ENCODE data around the gene PNKP.

PNKP gene

DNA sequence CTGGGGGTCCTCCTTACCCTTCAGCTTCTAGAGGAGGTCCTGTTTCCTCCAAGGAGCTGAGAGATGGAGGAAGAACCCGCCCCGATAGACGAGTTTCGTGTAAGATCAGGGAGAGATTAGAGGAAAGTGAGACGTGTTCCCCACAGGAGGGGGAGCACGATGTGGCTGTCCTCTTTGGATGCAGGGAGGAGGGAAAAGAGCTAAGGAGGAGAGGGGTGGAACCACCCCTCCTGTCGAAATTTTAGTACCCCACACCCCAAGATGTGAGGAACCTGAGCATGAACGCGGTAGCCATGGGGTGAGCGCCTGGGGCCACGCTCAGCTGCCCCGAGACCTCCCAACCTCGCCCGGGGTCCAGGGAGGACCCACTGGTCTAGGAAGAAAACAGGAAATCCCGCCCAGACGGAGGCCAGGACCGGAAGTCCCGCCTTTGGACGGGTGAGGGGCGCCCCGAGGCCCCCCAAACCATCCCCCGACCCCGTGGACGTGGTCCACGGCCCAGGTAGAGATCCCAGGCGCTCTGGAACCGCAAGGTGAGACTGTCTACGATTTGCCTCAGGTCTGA lies 8.6 kb upstream of the PNKP start (continued):
- TF ChIP-seq ZNF24 (tag by site-specific recombination; IDR thresholded peaks at IDR 0.05) (no peak), GLI4 (tag by site-specific recombination; IDR thresholded peaks at IDR 0.05) (no peak), ZNF121 (tag by site-specific recombination; IDR thresholded peaks at IDR 0.05) (no peak), SP7 (tag by site-specific recombination; IDR thresholded peaks at IDR 0.05) (no peak), RBAK (tag by site-specific recombination; IDR thresholded peaks at IDR 0.05) (0 out of 2 replicates have a peak, but pooled peaks have one; percentile 9), ZNF677 (tag by site-specific recombination; IDR thresholded peaks at IDR 0.05) (no peak), ZNF623 (tag by site-specific recombination; IDR thresholded peaks at IDR 0.05) (no peak), KLF9 (tag by site-specific recombination; IDR thresholded peaks at IDR 0.05; ENCODE audit: low read depth) (no peak), GLIS2 (tag by site-specific recombination; IDR thresholded peaks at IDR 0.05) (peak; percentile 75), SP2 (tag by site-specific recombination; IDR thresholded peaks at IDR 0.05) (no peak), ZNF558 (tag by site-specific recombination; IDR thresholded peaks at IDR 0.05) (no peak), ZNF2 (tag by site-specific recombination; IDR thresholded peaks at IDR 0.05) (no peak), ZFP41 (tag by site-specific recombination; IDR thresholded peaks at IDR 0.05; ENCODE audit: borderline replicate concordance) (no peak), ZNF768 (tag by site-specific recombination; IDR thresholded peaks at IDR 0.05) (no peak), KLF10 (tag by site-specific recombination; IDR thresholded peaks at IDR 0.05) (no peak), ZFP3 (tag by site-specific recombination; IDR thresholded peaks at IDR 0.05; ENCODE audit: low read depth) (no peak), ZNF202 (tag by site-specific recombination; IDR thresholded peaks at IDR 0.05; ENCODE audit: borderline replicate concordance) (no peak), ZNF561 (tag by site-specific recombination; IDR thresholded peaks at IDR 0.05; ENCODE audit: borderline replicate concordance) (peak; percentile 36; the same call in 1 of the 2 replicates), ZNF366 (tag by site-specific recombination; conservative IDR thresholded peaks at IDR 0.05) (peak; percentile 53; the same call in 1 of the 2 replicates), ZNF302 (tag by site-specific recombination; IDR thresholded peaks at IDR 0.05; ENCODE audit: low read depth) (no peak), TCF7L2 (IDR thresholded peaks at IDR 0.05; ENCODE audit: borderline replicate concordance, low read depth, low read length) (no peak), ZXDB (tag by site-specific recombination; IDR thresholded peaks at IDR 0.05) (no peak), ZNF341 (tag by site-specific recombination; IDR thresholded peaks at IDR 0.05; ENCODE audit: low read depth) (no peak), IKZF3 (tag by site-specific recombination; IDR thresholded peaks at IDR 0.05) (peak; percentile 7; the same call in 1 of the 2 replicates)
- TF ChIP-seq, protein P1, sequence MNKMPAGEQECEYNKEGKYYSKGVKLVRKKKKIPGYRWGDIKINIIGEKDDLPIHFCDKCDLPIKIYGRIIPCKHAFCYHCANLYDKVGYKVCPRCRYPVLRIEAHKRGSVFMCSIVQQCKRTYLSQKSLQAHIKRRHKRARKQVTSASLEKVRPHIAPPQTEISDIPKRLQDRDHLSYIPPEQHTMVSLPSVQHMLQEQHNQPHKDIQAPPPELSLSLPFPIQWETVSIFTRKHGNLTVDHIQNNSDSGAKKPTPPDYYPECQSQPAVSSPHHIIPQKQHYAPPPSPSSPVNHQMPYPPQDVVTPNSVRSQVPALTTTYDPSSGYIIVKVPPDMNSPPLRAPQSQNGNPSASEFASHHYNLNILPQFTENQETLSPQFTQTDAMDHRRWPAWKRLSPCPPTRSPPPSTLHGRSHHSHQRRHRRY (tag by site-specific recombination; IDR thresholded peaks at IDR 0.05), result no peak; the same call in 1 of the 2 replicates
- TF ChIP-seq, protein P2, sequence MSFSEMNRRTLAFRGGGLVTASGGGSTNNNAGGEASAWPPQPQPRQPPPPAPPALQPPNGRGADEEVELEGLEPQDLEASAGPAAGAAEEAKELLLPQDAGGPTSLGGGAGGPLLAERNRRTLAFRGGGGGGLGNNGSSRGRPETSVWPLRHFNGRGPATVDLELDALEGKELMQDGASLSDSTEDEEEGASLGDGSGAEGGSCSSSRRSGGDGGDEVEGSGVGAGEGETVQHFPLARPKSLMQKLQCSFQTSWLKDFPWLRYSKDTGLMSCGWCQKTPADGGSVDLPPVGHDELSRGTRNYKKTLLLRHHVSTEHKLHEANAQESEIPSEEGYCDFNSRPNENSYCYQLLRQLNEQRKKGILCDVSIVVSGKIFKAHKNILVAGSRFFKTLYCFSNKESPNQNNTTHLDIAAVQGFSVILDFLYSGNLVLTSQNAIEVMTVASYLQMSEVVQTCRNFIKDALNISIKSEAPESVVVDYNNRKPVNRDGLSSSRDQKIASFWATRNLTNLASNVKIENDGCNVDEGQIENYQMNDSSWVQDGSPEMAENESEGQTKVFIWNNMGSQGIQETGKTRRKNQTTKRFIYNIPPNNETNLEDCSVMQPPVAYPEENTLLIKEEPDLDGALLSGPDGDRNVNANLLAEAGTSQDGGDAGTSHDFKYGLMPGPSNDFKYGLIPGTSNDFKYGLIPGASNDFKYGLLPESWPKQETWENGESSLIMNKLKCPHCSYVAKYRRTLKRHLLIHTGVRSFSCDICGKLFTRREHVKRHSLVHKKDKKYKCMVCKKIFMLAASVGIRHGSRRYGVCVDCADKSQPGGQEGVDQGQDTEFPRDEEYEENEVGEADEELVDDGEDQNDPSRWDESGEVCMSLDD (tag by site-specific recombination; IDR thresholded peaks at IDR 0.05), result peak; percentile 100
- TF ChIP-seq, protein P3, sequence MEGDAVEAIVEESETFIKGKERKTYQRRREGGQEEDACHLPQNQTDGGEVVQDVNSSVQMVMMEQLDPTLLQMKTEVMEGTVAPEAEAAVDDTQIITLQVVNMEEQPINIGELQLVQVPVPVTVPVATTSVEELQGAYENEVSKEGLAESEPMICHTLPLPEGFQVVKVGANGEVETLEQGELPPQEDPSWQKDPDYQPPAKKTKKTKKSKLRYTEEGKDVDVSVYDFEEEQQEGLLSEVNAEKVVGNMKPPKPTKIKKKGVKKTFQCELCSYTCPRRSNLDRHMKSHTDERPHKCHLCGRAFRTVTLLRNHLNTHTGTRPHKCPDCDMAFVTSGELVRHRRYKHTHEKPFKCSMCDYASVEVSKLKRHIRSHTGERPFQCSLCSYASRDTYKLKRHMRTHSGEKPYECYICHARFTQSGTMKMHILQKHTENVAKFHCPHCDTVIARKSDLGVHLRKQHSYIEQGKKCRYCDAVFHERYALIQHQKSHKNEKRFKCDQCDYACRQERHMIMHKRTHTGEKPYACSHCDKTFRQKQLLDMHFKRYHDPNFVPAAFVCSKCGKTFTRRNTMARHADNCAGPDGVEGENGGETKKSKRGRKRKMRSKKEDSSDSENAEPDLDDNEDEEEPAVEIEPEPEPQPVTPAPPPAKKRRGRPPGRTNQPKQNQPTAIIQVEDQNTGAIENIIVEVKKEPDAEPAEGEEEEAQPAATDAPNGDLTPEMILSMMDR (tag by site-specific recombination; IDR thresholded peaks at IDR 0.05), result no peak
- TF ChIP-seq, protein P4, sequence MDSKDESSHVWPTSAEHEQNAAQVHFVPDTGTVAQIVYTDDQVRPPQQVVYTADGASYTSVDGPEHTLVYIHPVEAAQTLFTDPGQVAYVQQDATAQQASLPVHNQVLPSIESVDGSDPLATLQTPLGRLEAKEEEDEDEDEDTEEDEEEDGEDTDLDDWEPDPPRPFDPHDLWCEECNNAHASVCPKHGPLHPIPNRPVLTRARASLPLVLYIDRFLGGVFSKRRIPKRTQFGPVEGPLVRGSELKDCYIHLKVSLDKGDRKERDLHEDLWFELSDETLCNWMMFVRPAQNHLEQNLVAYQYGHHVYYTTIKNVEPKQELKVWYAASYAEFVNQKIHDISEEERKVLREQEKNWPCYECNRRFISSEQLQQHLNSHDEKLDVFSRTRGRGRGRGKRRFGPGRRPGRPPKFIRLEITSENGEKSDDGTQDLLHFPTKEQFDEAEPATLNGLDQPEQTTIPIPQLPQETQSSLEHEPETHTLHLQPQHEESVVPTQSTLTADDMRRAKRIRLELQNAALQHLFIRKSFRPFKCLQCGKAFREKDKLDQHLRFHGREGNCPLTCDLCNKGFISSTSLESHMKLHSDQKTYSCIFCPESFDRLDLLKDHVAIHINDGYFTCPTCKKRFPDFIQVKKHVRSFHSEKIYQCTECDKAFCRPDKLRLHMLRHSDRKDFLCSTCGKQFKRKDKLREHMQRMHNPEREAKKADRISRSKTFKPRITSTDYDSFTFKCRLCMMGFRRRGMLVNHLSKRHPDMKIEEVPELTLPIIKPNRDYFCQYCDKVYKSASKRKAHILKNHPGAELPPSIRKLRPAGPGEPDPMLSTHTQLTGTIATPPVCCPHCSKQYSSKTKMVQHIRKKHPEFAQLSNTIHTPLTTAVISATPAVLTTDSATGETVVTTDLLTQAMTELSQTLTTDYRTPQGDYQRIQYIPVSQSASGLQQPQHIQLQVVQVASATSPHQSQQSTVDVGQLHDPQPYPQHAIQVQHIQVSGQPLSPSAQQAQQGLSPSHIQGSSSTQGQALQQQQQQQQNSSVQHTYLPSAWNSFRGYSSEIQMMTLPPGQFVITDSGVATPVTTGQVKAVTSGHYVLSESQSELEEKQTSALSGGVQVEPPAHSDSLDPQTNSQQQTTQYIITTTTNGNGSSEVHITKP (tag by site-specific recombination; IDR thresholded peaks at IDR 0.05), result peak; percentile 91
- TF ChIP-seq, protein P5, sequence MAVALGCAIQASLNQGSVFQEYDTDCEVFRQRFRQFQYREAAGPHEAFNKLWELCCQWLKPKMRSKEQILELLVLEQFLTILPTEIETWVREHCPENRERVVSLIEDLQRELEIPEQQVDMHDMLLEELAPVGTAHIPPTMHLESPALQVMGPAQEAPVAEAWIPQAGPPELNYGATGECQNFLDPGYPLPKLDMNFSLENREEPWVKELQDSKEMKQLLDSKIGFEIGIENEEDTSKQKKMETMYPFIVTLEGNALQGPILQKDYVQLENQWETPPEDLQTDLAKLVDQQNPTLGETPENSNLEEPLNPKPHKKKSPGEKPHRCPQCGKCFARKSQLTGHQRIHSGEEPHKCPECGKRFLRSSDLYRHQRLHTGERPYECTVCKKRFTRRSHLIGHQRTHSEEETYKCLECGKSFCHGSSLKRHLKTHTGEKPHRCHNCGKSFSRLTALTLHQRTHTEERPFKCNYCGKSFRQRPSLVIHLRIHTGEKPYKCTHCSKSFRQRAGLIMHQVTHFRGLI (tag by site-specific recombination; IDR thresholded peaks at IDR 0.05), result no peak
- TF ChIP-seq, protein P6, sequence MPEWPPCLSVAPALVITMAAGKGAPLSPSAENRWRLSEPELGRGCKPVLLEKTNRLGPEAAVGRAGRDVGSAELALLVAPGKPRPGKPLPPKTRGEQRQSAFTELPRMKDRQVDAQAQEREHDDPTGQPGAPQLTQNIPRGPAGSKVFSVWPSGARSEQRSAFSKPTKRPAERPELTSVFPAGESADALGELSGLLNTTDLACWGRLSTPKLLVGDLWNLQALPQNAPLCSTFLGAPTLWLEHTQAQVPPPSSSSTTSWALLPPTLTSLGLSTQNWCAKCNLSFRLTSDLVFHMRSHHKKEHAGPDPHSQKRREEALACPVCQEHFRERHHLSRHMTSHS (tag by site-specific recombination; IDR thresholded peaks at IDR 0.05), result no peak

Measured in HEK293 (cell line).